ENCODE data around the gene MACROD2. TPM values are rescaled to one million over a fixed set of nuclear protein-coding genes. Genes with fewer than 3 reads are reported as not detected.

MACROD2 gene
- total RNA-seq, 1 experiment from 2014 or later, result 1.6 TPM

DNA sequence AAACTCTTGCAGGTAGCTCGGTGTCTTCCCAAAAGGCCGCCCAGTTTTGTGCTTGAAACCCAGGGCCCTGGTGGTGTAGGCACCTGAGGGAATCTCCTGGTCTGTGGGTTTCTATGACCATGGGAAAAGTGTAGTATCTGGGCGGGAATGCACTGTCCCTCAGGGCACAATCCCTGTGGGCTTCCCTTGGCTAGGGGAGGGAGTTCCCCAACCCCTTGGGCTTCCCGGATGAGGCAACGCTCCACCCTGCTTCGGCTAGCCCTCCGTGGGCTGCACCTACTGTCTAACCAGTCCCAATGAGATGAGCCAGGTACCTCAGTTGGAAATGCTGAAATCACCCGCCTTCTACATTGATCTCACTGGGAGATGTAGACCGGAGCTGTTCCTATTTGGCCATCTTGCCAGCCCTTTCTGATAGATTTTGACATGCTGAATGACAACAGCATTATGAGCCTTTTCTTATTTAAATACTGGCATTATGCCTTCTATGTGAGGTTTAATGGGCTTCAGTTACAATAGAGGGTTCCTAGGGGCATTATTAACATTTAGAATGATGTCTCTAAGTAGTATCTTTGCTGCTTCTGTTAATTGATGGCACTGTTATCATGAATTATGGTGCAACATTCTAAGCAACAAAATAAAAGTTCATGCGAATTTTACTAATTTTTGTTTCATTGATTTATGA lies 475.8 kb downstream of the MACROD2 start:
- H3K23me2 ChIP-seq (ENCODE audit: insufficient read length, low read depth, low read length, poor library complexity, severe bottlenecking), result no peaks in the 10 kb centered on the region
- H4K91ac ChIP-seq (ENCODE audit: insufficient read length, low read depth, low read length), result no peak overlapping the region
- Mint-ChIP-seq H3K9me3 (peaks cover 25 to 36% of the 10 kb centered on the region in 2 experiments), H3K27me3 (ENCODE audit: low read depth) (peaks cover 2% of the 10 kb centered on the region), H3K4me3 (no peak overlapping the region), H3K36me3 (ENCODE audit: insufficient read depth in 1 of 3, low read depth in 3 of 3) (peaks cover 20 to 41% (median 21%) of the 10 kb centered on the region in 3 experiments), H3K4me1 (peaks cover 31 to 32% of the 10 kb centered on the region in 2 experiments), H3K27ac (peak overlapping the region in 2 of 3 experiments; percentile 29 to 63; a peak in 1 of 7 replicates)
- H2BK5ac ChIP-seq (ENCODE audit: insufficient read length, low read length), result no peak overlapping the region
- H3K27me3 ChIP-seq (ENCODE audit: insufficient read depth, low read length), result no peaks in the 10 kb centered on the region
- H3K23ac ChIP-seq (ENCODE audit: insufficient read length, low read depth, low read length), result no peak overlapping the region
- no peak overlapping the region for H4K5ac ChIP-seq (ENCODE audit: insufficient read length, low read depth, low read length)
- no peak overlapping the region for H3K56ac ChIP-seq (ENCODE audit: insufficient read length, low read depth, low read length)
- no peak overlapping the region for H2BK12ac ChIP-seq (ENCODE audit: insufficient read length, low read depth, low read length)
- H2BK15ac ChIP-seq (ENCODE audit: low read depth, low read length), result no peak overlapping the region
- no peak overlapping the region for H2AFZ ChIP-seq (ENCODE audit: low read length)
- H3K27ac ChIP-seq (ENCODE audit: insufficient read length, low read depth, low read length), result no peak overlapping the region
- H3K18ac ChIP-seq (ENCODE audit: insufficient read length, low read depth, low read length), result no peak overlapping the region
- H2BK20ac ChIP-seq (ENCODE audit: low read depth, low read length, poor library complexity, severe bottlenecking), result no peak overlapping the region
- H2BK120ac ChIP-seq (ENCODE audit: low read depth, low read length, poor library complexity, severe bottlenecking), result no peak overlapping the region
- H3K9me3 ChIP-seq (ENCODE audit: control insufficient read depth, low read depth, low read length), result no peaks in the 10 kb centered on the region
- H4K8ac ChIP-seq (replicated peaks; ENCODE audit: insufficient read length, low read depth, low read length), result no peak overlapping the region
- no peak overlapping the region for H3T11ph ChIP-seq (ENCODE audit: low read length)
- H3K4me2 ChIP-seq (ENCODE audit: insufficient read depth, insufficient read length, low read length), result no peak overlapping the region
- H3K9ac ChIP-seq (ENCODE audit: extremely low read depth, insufficient read length, low read length), result no peak overlapping the region
- peak; percentile 51 for DNase-seq
- TF ChIP-seq, protein P1, sequence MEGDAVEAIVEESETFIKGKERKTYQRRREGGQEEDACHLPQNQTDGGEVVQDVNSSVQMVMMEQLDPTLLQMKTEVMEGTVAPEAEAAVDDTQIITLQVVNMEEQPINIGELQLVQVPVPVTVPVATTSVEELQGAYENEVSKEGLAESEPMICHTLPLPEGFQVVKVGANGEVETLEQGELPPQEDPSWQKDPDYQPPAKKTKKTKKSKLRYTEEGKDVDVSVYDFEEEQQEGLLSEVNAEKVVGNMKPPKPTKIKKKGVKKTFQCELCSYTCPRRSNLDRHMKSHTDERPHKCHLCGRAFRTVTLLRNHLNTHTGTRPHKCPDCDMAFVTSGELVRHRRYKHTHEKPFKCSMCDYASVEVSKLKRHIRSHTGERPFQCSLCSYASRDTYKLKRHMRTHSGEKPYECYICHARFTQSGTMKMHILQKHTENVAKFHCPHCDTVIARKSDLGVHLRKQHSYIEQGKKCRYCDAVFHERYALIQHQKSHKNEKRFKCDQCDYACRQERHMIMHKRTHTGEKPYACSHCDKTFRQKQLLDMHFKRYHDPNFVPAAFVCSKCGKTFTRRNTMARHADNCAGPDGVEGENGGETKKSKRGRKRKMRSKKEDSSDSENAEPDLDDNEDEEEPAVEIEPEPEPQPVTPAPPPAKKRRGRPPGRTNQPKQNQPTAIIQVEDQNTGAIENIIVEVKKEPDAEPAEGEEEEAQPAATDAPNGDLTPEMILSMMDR (conservative IDR thresholded peaks at IDR 0.05), result no peak
- H3K79me2 ChIP-seq (ENCODE audit: insufficient read depth, low read length), result no peaks in the 10 kb centered on the region
- H3K79me1 ChIP-seq (ENCODE audit: insufficient read depth, low read depth, low read length, poor library complexity, severe bottlenecking), result no peaks in the 10 kb centered on the region
- H3K14ac ChIP-seq (ENCODE audit: insufficient read depth, low read length), result no peak overlapping the region
- H3K4me1 ChIP-seq (ENCODE audit: insufficient read depth, low read length), result no peaks in the 10 kb centered on the region; the same call in 1 of the 2 replicates
- no peak overlapping the region for H3K4ac ChIP-seq (ENCODE audit: low read depth, low read length)
- H2AK5ac ChIP-seq (ENCODE audit: insufficient read length, low read length), result no peak overlapping the region
- H4K20me1 ChIP-seq (ENCODE audit: control insufficient read depth, insufficient read depth, insufficient read length), result no peaks in the 10 kb centered on the region
- no CpG with 5 or more reads among the region's 10 CpGs for WGBS (ENCODE audit: extremely low coverage, insufficient read length, low lambda C conversion rate)

Measured in H9 (cell line).